PC-9 (cell line): Measurements from ENCODE around the gene CORIN.

ENCODE experiments used
- EZH2 ChIP-seq: fragments of 200-600 bp; sonication (generic); IDR thresholded peaks from 2 replicates; pipeline ENCODE4 v1.8.0; 2017; ENCODE audit warnings: antibody characterized with exemption, low read depth
- TF ChIP-seq, protein P1 (sequence below): fragments of 200-600 bp; sonication (generic); conservative IDR thresholded peaks from 2 replicates; pipeline ENCODE4 v1.6.1; 2017; ENCODE audit warnings: mixed run types, antibody characterized with exemption, mild to moderate bottlenecking, moderate library complexity

DNA sequence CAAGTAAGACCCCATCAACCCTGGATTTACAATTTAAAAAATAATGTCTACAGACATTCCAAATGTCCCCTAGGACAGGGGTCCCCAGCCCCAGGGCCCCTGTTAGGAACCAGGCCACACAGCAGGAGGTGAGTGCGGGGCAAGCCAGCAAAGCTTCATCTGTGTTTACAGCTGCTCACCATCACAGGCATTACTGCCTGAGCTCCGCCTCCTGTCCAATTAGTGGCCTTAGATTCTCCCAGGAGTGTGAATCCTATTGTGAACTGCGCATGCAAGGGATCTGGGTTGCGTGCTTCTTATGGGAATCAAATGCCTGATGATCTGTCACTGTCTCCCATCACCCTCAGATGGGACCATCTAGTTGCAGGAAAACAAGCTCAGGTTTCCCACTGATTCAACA lies 206.7 kb downstream of the CORIN start:
- TF ChIP-seq, protein P1, sequence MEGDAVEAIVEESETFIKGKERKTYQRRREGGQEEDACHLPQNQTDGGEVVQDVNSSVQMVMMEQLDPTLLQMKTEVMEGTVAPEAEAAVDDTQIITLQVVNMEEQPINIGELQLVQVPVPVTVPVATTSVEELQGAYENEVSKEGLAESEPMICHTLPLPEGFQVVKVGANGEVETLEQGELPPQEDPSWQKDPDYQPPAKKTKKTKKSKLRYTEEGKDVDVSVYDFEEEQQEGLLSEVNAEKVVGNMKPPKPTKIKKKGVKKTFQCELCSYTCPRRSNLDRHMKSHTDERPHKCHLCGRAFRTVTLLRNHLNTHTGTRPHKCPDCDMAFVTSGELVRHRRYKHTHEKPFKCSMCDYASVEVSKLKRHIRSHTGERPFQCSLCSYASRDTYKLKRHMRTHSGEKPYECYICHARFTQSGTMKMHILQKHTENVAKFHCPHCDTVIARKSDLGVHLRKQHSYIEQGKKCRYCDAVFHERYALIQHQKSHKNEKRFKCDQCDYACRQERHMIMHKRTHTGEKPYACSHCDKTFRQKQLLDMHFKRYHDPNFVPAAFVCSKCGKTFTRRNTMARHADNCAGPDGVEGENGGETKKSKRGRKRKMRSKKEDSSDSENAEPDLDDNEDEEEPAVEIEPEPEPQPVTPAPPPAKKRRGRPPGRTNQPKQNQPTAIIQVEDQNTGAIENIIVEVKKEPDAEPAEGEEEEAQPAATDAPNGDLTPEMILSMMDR, result no peak
- no peak for TF ChIP-seq EZH2
